GM18498 (cell line): ENCODE data around the gene MAD1L1.

Experiments used
- ATAC-seq: cut with Tn5 transposase; IDR thresholded peaks from one replicate; pipeline ENCODE4 v1.9.1; 2021; ENCODE audit warnings: mild to moderate bottlenecking, moderate library complexity; ENCODE audit not compliant: unreplicated experiment

Gene MAD1L1

GRCh38 chr7:1813394-1814088 lies 419.2 kb downstream of the MAD1L1 start:
- ATAC-seq: no peak

DNA sequence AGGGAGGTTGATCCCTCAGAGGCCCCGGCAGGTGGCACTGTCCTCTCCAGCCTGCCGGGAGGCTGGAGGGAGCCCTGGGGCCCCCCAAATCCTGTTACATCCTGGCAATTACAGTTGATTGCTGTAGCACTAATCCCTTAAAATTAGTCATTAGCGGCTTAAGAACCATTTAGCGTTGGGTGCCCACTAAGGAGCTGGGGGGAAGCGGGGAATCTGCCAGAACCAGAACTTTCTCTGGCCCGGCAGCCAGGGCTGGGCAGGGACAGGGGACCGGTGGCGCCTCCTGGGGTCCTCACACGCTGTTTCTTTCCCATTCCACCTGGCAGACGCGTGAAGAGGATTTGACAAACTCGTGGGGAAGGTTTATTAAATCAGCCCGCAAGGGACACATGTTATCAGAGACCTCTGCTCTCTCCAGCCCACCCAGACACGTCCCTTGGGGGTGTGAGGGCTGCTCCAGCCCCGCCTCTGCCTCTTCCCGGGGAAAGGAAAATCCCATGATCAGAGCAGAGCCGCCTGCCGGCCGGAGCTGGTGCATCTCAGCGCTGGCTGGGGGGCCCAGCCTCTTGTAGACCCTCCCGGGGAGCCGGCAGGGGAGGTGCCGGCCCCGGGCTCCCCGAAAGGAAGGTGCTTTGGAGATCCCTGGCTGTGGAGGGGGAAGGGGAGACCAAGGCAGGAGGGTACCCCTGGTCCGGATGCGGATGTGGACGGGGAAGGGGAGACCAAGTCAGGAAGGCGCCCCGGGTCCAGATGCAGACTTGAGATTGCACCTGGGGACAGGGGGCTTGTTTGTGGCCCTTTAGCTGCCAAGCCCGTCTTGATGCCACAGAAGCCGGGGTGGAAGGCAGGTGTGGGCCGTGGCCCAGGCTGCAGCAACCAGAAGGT lies 420.0 kb downstream of the MAD1L1 start:
- ATAC-seq: no peak

GRCh38 chr7:1811850-1812508 lies 420.8 kb downstream of the MAD1L1 start:
- ATAC-seq: no peak

- no peak for ATAC-seq
These were observed 421.5 kb downstream of the MAD1L1 start for GRCh38 chr7:1810961-1811849.

GRCh38 chr7:1810521-1810920 lies 422.2 kb downstream of the MAD1L1 start:
- ATAC-seq: no peak

- no peak for ATAC-seq
These were observed 423.0 kb downstream of the MAD1L1 start for GRCh38 chr7:1809601-1810258.

GRCh38 chr7:1809070-1809469 lies 423.7 kb downstream of the MAD1L1 start:
- no peak for ATAC-seq

- no peak for ATAC-seq
These were observed 424.7 kb downstream of the MAD1L1 start for GRCh38 chr7:1807821-1808600.

GRCh38 chr7:1806354-1806753 lies 426.4 kb downstream of the MAD1L1 start:
- no peak for ATAC-seq

GRCh38 chr7:1804310-1804709 lies 428.4 kb downstream of the MAD1L1 start:
- ATAC-seq: no peak

DNA sequence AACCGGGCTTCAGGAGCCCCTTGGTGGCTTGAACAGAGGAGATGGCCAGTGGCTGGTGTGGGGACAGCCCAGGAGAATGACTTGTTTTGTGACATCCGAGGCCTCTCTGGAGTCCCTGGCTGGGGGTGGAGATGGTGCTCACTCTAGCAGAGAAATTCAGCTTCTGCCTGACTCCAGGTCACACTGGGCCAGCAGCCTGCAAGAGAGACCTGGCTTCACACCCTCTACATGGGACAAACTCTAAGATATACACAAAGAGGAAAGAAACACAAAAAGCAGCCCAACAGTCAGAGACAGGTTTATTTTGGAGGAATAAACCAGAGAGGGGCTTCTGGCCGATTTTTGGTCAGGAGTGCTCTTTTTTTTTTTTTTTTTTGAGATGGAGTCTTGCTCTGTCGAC lies 429.8 kb downstream of the MAD1L1 start:
- ATAC-seq: no peak

GRCh38 chr7:1800902-1801301 lies 431.8 kb downstream of the MAD1L1 start:
- no peak for ATAC-seq

DNA sequence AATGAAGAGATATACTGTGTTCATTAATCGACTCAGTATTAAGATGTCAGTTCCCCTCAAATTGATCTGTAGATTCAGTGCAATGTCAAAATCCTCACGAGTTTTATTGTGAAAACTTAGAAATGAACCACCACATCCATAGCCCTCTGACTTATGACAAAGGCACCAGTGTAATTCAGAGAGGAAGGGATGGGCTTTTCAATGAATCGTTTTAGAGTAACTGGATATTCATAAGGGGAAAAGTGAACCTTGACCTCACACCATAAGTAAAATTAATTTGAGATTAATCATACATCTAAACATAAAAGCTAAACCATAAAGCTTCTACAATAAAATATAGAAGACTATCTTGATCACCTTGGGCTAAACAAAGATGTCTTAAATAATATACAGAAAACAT lies 434.6 kb downstream of the MAD1L1 start:
- ATAC-seq: no peak

DNA sequence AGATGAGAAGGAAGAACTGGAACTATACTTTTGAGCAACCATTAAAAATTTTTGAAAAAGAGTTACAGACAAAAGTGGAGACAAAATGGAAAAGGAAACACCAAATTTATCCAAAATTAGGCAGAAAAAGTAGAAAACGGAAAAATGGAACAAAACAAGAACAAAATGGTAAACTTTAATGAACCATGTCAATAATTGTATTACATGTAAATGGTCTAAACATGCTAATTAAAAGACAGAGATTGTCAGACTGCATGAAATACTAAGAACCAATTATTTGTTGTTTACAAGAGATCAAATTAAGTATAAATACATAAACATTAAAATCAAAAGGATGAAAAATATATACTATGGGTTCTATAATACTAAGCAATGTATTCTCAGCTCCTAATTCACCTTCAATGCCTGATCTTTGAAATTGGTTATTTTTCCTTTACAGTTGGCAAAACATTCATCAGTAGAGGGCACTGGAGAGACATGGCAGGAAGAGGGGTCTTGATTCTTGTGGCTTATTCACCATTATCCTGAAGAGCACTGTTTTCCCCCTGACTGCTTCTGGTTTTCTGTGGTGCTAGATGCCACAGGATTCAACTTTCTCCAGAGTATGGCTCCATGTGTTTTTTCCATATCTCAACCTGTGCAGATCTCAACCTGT lies 437.7 kb downstream of the MAD1L1 start:
- ATAC-seq: no peak

GRCh38 chr7:1787681-1788235 lies 445.0 kb downstream of the MAD1L1 start:
- no peak for ATAC-seq

DNA sequence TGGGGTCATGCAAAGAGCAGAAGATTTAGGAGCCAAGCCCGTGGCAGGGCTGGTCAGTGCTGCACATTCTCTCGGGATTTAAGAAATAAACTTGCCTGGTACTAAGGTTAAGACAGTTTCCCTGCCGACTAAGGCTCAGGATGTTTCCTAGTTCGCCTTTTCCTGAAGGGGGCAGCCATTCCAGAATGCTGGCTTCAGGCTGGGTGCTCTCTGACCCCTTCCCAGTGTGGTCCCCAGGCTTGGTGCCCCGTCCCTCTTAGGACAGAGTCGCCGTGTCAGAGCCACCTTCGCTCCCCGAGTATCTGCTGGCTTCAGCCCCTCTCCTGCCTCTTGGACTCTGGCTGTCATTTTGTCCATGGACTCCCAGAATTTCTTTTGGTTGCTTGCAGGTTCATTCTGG lies 445.5 kb downstream of the MAD1L1 start:
- no peak for ATAC-seq

DNA sequence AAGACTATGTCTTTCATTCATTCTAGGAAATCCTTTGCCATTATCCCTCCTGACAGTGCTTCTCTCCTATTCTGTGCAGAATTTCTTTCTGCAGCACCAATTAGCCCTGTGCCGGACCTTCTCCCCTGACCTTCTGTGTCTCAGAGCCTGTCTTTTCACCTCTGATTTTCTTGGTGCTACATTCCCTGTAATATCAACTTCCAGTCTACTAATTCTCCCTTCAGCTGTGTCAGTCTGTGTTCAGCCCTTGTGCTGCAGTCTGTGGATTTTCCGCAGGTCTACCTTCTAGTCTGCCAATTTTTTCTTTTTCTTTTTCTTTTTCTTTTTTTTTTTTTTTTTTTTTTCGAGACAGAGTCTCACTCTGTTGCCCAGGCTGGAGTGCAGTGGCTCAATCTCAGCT lies 446.9 kb downstream of the MAD1L1 start:
- ATAC-seq: no peak

GRCh38 chr7:1781369-1781768 lies 451.4 kb downstream of the MAD1L1 start:
- no peak for ATAC-seq

- ATAC-seq: no peak
These were observed 453.3 kb downstream of the MAD1L1 start for GRCh38 chr7:1779445-1779844.
